Spleen (tissue), 7 donors: ENCODE measurements around the gene PIP5K1B.

Source experiments
- CTCF ChIP-seq, 11 experiments: fragments of 200-600 bp in 7 of 11; fragments of 450-650 bp in 4 of 11; sonication (generic) in 4 of 11; IDR thresholded peaks in 8 of 11; conservative IDR thresholded peaks in 3 of 11; 1 replicate in 7 of 11; 2 replicates in 4 of 11; pipeline versions ENCODE4 v1.4.0 to v1.8.0; 2016 to 2021; ENCODE audit warnings: antibody characterized with exemption in 11 of 11, inconsistent platforms in 4 of 11, mild to moderate bottlenecking in 1 of 11
- POLR2A ChIP-seq, 3 donors: fragments of 450-650 bp; IDR thresholded peaks; one replicate each; pipeline ENCODE4 v1.5.1; 2017; ENCODE audit warnings: antibody characterized with exemption in 3 of 3, mild to moderate bottlenecking in 1 of 3
- POLR2AphosphoS5 ChIP-seq, 3 donors: sonication (generic); formaldehyde crosslinking; IDR thresholded peaks; one replicate each; pipeline ENCODE4 v1.5.1; 2017; ENCODE audit warnings: antibody characterized with exemption in 3 of 3
- donor health status: DM: no; HTN: no; CAD: no; lungs with moderate emphysema.
- donor health status: DM: no; HTN: no; CAD: no.
- donor health status: DM: no; HTN: no; CAD: no.

- TF ChIP-seq CTCF (IDR thresholded peaks at IDR 0.05 in 8 of 11, conservative IDR thresholded peaks at IDR 0.05 in 3 of 11) (no peak), POLR2A (IDR thresholded peaks at IDR 0.05) (no peak), POLR2AphosphoS5 (IDR thresholded peaks at IDR 0.05) (no peak)
Measured at GRCh38 chr9:68859347-68859746, 154.3 kb downstream of the PIP5K1B start.
